CD4-positive, alpha-beta memory T cell (primary cell): ENCODE measurements around the gene PRXL2B. TPM values are rescaled to one million over a fixed set of nuclear protein-coding genes. Genes with fewer than 3 reads are reported as not detected.
"Not testable (repeated sequence)": the region's sequence is repeated elsewhere in the genome, so short reads cannot be mapped to it uniquely, and the experiment has no call there.

Experiments
- CTCF ChIA-PET: fragments of 350-600 bp; sonication (Branson Sonifier 250); formaldehyde crosslinking; loops from one replicate; lab custom pipeline; 2021; ENCODE audit warnings: inconsistent platforms; ENCODE audit not compliant: partially characterized antibody; lab: Charles Lee
- POLR2A ChIA-PET: fragments of 350-600 bp; sonication (Branson Sonifier 250); formaldehyde crosslinking; loops from one replicate; lab custom pipeline; 2021; ENCODE audit not compliant: partially characterized antibody; lab: Charles Lee
- DNase-seq, 5 donors: peaks; one replicate each; pipeline versions ENCODE4 v3.0.0 to v3.0.0-alpha.2; 2020 to 2022; ENCODE audit warnings: mixed read lengths in 1 of 5
- H3K27ac ChIP-seq: one replicate; pipeline ENCODE4 v1.7.0; 2013; ENCODE audit warnings: low read depth, low read length
- H3K27me3 ChIP-seq: 2 replicates; pipeline ENCODE4 v1.7.0; 2013; ENCODE audit warnings: mild to moderate bottlenecking, low read length, moderate library complexity; ENCODE audit not compliant: insufficient read depth
- H3K36me3 ChIP-seq: 2 replicates; pipeline ENCODE4 v1.7.0; 2013; ENCODE audit warnings: mild to moderate bottlenecking, low read length, moderate library complexity; ENCODE audit not compliant: insufficient read depth
- H3K4me1 ChIP-seq: 2 replicates; pipeline ENCODE4 v1.7.0; 2013; ENCODE audit warnings: mild to moderate bottlenecking, low read length, moderate library complexity; ENCODE audit not compliant: insufficient read depth
- H3K4me3 ChIP-seq, 2 donors: one replicate each; pipeline ENCODE4 v1.7.0; 2013; ENCODE audit warnings: low read length in 2 of 2, mild to moderate bottlenecking in 1 of 2
- H3K9me3 ChIP-seq, 2 donors: one replicate each; pipeline ENCODE4 v1.7.0; 2013; ENCODE audit warnings: low read length in 2 of 2, control low read depth in 1 of 2; ENCODE audit not compliant: control insufficient read depth in 1 of 2
- H3K27ac Mint-ChIP-seq, 7 donors: one replicate each; pipeline ENCODE4 v1.8.0; 2020 to 2021; ENCODE audit warnings: mixed read lengths in 7 of 7, mild to moderate bottlenecking in 6 of 7, inconsistent platforms in 3 of 7, moderate library complexity in 3 of 7
- H3K27me3 Mint-ChIP-seq, 2 donors: one replicate each; pipeline ENCODE4 v1.8.0; 2020 to 2021; ENCODE audit warnings: mixed read lengths in 2 of 2
- H3K36me3 Mint-ChIP-seq, 2 donors: one replicate each; pipeline ENCODE4 v1.8.0; 2020 to 2021; ENCODE audit warnings: mixed read lengths in 2 of 2, inconsistent platforms in 1 of 2, mild to moderate bottlenecking in 1 of 2
- H3K4me1 Mint-ChIP-seq, 4 donors: one replicate each; pipeline ENCODE4 v1.8.0; 2020 to 2021; ENCODE audit warnings: mixed read lengths in 4 of 4, mild to moderate bottlenecking in 1 of 4
- H3K4me3 Mint-ChIP-seq, 8 donors: one replicate each; pipeline ENCODE4 v1.8.0; 2020 to 2021; ENCODE audit warnings: mixed read lengths in 8 of 8, mild to moderate bottlenecking in 7 of 8, moderate library complexity in 6 of 8, inconsistent platforms in 3 of 8
- H3K9me3 Mint-ChIP-seq, 8 donors: one replicate each; pipeline ENCODE4 v1.8.0; 2020 to 2021; ENCODE audit warnings: mixed read lengths in 8 of 8, mild to moderate bottlenecking in 5 of 8, inconsistent platforms in 3 of 8, moderate library complexity in 1 of 8
- intact Hi-C: fragments of 100-400 bp; cut with micrococcal nuclease; formaldehyde crosslinking; loops from one replicate; pipeline ENCODE4 v1.15.1; 2023
- polyA plus RNA-seq, 2 donors: library from polyadenylated mRNA; unstranded; fragments of 300-500 nt; fragmentation: Illumina TruSeq; gene quantifications; one replicate each; pipeline ENCODE4 v1.2.3, GENCODE V29; 2021
- total RNA-seq, 2 experiments: library from RNA; stranded (reverse); gene quantifications; one replicate each; pipeline ENCODE4 v1.2.3, GENCODE V29; 2021

Gene PRXL2B
- total and polyA plus RNA-seq, 4 experiments from 2014 or later, result 21.4 to 27.2 (median 25.0) TPM

DNA sequence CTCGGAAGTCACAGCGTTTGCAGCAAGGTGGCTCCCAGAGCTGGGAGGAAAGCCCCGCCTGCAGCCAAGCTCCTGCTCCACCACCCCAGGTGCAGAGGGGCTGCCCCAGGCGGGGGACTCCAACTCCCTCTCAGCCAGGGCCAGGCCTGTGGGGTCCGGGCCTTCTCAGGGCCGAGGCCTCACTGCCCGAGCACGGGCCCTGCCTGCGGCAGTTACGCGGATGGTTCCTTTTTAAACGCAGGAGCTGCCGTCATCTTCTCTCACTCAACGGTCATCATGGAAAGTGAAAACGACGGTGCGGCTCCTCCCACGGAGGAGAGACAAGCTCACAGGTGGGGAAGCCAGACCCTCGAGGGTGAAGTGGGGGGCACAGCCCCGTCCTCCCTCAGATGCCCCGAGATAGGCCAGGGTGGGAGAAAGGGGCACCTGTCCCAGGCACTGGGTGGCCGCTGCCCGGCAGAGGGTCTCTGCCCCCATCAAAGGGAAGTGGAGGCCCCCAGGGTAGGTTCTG, 9.0 kb upstream of the PRXL2B start:
- H3K4me3 ChIP-seq, result peak overlapping the region; percentile 34 to 57
- not testable (repeated sequence) for H3K27me3 Mint-ChIP-seq, H3K9me3 ChIP-seq, H3K27me3 ChIP-seq, H3K36me3 Mint-ChIP-seq, H3K36me3 ChIP-seq
- DNase-seq, result peak; percentile 49 to 84 (median 54)
- ChIA-PET CTCF (interaction anchor here (0.9 to 2.7 kb wide), 6 partner anchors 8 to 162 kb away, joined by 3 to 16 read pairs (median 8); partner anchors contain the start of genes PRXL2B and TNFRSF14), POLR2A (interaction anchor here (0.6 to 5.4 kb wide), 11 partner anchors 9 to 383 kb away, joined by 3 to 145 read pairs (median 7); partner anchors contain the start of genes FAAP20, PANK4, PRXL2B and TNFRSF14)
- peak overlapping the region; percentile 99 for H3K27ac ChIP-seq
- intact Hi-C loops, result loop anchor here (1.0 to 2.0 kb wide), 3 partner anchors 9 to 51 kb away; partner anchors contain the start of genes PANK4, PRXL2B and TNFRSF14
- Mint-ChIP-seq H3K4me1 (peaks cover 24 to 65% (median 43%) of the 10 kb centered on the region in 4 donors), H3K27ac (peak overlapping the region; percentile 96 to 100 (median 98)), H3K4me3 (peak overlapping the region; percentile 66 to 88 (median 84)), H3K9me3 (peaks cover 0 to 11% (median 5%) of the 10 kb centered on the region in 8 donors)
- H3K4me1 ChIP-seq, result peaks cover 57% of the 10 kb centered on the region

DNA sequence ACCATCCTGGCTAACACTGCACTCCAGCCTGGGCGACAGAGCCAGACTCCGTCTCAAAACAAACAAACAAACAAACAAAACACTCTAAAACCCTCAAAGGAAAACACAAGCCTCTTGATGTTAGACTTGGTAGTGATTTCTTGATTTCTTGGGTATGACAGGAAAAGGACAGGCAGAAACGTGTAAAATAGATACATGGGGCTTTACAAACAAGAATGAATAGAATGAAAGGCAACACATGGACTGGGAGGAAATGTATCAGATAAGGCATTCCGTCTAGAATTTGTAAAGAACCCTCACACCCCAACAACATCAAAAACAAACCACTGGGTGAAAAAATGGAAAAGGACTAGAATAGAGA, 7.8 kb upstream of the PRXL2B start:
- no peak for DNase-seq
- Mint-ChIP-seq H3K27ac (peak overlapping the region; percentile 96 to 100 (median 98)), H3K27me3 (no peaks in the 10 kb centered on the region), H3K9me3 (peaks cover 0 to 2% (median 0%) of the 10 kb centered on the region in 8 donors), H3K4me1 (peaks cover 23 to 72% (median 47%) of the 10 kb centered on the region in 4 donors), H3K4me3 (peak overlapping the region; percentile 66 to 88 (median 84)), H3K36me3 (peaks cover 2 to 5% of the 10 kb centered on the region in 2 donors)
- Histone ChIP-seq H3K27ac (peak overlapping the region; percentile 99), H3K4me1 (peaks cover 65% of the 10 kb centered on the region), H3K27me3 (no peaks in the 10 kb centered on the region), H3K4me3 (peak overlapping the region; percentile 34 to 57), H3K36me3 (no peaks in the 10 kb centered on the region), H3K9me3 (no peaks in the 10 kb centered on the region)
- ChIA-PET POLR2A (interaction anchor here (0.7 to 5.4 kb wide), 9 partner anchors 8 to 384 kb away, joined by 4 to 145 read pairs (median 8); partner anchors contain the start of genes FAAP20, PANK4, PRXL2B and TNFRSF14), CTCF (interaction anchor here (1.7 to 2.7 kb wide), 3 partner anchors 23 to 163 kb away, joined by 4 to 14 read pairs (median 11); partner anchors contain the start of gene TNFRSF14)
- intact Hi-C loops, result loop anchor here (1.0 to 2.0 kb wide), 3 partner anchors 8 to 52 kb away; partner anchors contain the start of genes PANK4, PRXL2B and TNFRSF14

DNA sequence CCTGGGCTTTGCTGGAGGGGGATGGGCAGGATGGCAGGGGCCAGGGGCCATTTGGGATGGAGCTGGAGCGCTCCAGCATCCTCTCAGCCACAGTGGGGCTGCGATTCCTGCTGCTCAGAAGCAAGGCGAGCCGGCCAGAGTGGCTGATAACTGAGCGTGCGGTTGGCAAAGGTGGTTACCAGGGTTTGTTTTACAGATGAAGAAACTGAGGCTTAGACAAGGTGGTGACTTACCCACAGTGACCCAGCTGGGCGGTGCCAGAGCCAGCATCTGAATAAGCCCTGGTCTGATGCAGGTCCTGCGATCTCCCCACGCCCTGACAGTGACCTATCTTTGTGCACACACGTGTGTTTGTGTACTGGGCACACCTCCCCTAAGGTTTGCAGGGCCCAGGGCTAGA, 5.9 kb upstream of the PRXL2B start:
- DNase-seq, result no peak
- Histone ChIP-seq H3K4me1 (peaks cover 84% of the 10 kb centered on the region), H3K9me3 (no peaks in the 10 kb centered on the region), H3K27me3 (no peaks in the 10 kb centered on the region), H3K4me3 (no peak overlapping the region), H3K36me3 (no peaks in the 10 kb centered on the region), H3K27ac (no peak overlapping the region)
- ChIA-PET CTCF (interaction anchor here (0.8 to 1.0 kb wide), 3 partner anchors 24 to 54 kb away, joined by 3 to 4 read pairs (median 3); partner anchors contain the start of genes PANK4 and TNFRSF14), POLR2A (interaction anchor here (1.0 to 5.4 kb wide), 3 partner anchors 21 to 56 kb away, joined by 3 to 145 read pairs (median 3); partner anchors contain the start of gene TNFRSF14)
- intact Hi-C loops, result no loop called here
- Mint-ChIP-seq H3K27ac (peak overlapping the region in 6 of 7 donors; percentile 42 to 96 (median 72)), H3K4me1 (peaks cover 36 to 84% (median 61%) of the 10 kb centered on the region in 4 donors), H3K4me3 (peak overlapping the region in 1 of 8 donors; percentile 25), H3K36me3 (peaks cover 0 to 6% of the 10 kb centered on the region in 2 donors), H3K9me3 (no peaks in the 10 kb centered on the region), H3K27me3 (no peaks in the 10 kb centered on the region)

DNA sequence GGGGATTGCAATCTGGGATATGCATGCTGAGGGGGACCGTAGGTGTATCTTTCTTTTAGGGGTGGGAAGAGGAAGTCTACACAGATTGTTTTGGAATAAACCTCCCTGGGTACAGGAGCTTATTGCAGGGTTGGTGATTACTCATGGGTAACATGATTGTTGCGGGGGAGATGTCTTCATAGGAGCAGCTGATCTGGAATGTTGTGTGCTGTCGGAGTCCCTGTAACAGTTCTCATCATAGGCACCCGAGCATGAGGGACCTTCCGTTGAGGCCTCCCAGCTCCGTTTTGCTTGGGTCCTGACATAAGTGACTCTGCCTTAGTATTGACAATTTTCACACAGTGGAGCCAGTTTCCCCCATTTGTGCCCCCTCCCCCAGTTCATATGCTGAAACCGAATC, 4.2 kb upstream of the PRXL2B start:
- peaks cover 33 to 80% (median 55%) of the 10 kb centered on the region in 4 donors for H3K4me1 Mint-ChIP-seq

DNA sequence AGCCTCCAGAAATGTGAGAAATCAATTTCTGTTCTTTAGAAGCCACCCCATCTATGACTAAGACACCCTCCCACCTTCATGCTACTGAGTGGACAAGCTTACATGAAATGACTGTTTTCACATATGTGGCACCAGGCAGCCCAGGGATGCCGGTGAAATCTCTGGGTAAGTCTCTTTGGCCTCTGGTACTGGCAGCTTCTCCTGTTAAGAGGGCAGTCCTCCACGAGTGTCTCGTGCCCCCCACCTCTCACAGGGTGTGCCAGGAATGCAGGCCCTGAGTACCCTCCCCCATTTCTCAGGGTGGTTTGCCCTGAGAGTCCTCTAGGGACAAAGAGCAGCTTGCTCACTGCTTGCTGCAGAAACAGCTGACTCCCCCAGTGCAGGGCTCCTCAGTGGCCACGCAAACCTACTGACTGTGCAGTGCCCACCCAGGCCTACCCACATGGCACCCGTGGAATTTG, 3.2 kb upstream of the PRXL2B start:
- peak overlapping the region; percentile 92 to 99 (median 96) for H3K27ac Mint-ChIP-seq
- no peaks in the 10 kb centered on the region for H3K27me3 Mint-ChIP-seq
- peaks cover 0 to 8% of the 10 kb centered on the region in 2 donors for H3K36me3 Mint-ChIP-seq
- ChIA-PET CTCF (interaction anchor here (3.4 to 4.7 kb wide), 4 partner anchors 22 to 58 kb away, joined by 21 to 37 read pairs (median 29); partner anchors contain the start of genes PANK4 and TNFRSF14), POLR2A (interaction anchor here (1.1 to 7.1 kb wide), 9 partner anchors 20 to 354 kb away, joined by 3 to 189 read pairs (median 25); partner anchors contain the start of genes MORN1, PANK4, RER1 and TNFRSF14)
- Histone ChIP-seq H3K4me3 (no peak overlapping the region), H3K27ac (peak overlapping the region; percentile 90), H3K4me1 (peaks cover 68% of the 10 kb centered on the region), H3K36me3 (no peaks in the 10 kb centered on the region), H3K27me3 (no peaks in the 10 kb centered on the region), H3K9me3 (no peaks in the 10 kb centered on the region)
- peaks cover 33 to 74% (median 52%) of the 10 kb centered on the region in 4 donors for H3K4me1 Mint-ChIP-seq
- H3K4me3 Mint-ChIP-seq, result peak overlapping the region in 7 of 8 donors; percentile 70 to 96 (median 89)
- H3K9me3 Mint-ChIP-seq, result no peaks in the 10 kb centered on the region
- intact Hi-C loops, result no loop called here
- DNase-seq, result peak in 1 of 5 donors; percentile 37

More for the DNA sequence above, 4.2 kb upstream of the PRXL2B start:
- Mint-ChIP-seq H3K27me3 (no peaks in the 10 kb centered on the region), H3K4me3 (no peak overlapping the region), H3K9me3 (no peaks in the 10 kb centered on the region), H3K36me3 (peaks cover 0 to 8% of the 10 kb centered on the region in 2 donors), H3K27ac (peak overlapping the region; percentile 61 to 96 (median 80))
- peak in 1 of 5 donors; percentile 20 for DNase-seq
- ChIA-PET POLR2A (interaction anchor here (1.2 to 7.1 kb wide), 5 partner anchors 19 to 166 kb away, joined by 4 to 189 read pairs (median 79); partner anchors contain the start of genes PANK4 and TNFRSF14), CTCF (interaction anchor here (4.7 kb wide), 1 partner anchor 26 kb away, joined by 37 read pairs; the partner anchor contains the start of gene TNFRSF14)
- no peaks in the 10 kb centered on the region for H3K9me3 ChIP-seq
- peaks cover 71% of the 10 kb centered on the region for H3K4me1 ChIP-seq
- H3K36me3 ChIP-seq, result no peaks in the 10 kb centered on the region
- H3K27me3 ChIP-seq, result no peaks in the 10 kb centered on the region
- H3K27ac ChIP-seq, result no peak overlapping the region
- intact Hi-C loops, result no loop called here
- H3K4me3 ChIP-seq, result no peak overlapping the region

DNA sequence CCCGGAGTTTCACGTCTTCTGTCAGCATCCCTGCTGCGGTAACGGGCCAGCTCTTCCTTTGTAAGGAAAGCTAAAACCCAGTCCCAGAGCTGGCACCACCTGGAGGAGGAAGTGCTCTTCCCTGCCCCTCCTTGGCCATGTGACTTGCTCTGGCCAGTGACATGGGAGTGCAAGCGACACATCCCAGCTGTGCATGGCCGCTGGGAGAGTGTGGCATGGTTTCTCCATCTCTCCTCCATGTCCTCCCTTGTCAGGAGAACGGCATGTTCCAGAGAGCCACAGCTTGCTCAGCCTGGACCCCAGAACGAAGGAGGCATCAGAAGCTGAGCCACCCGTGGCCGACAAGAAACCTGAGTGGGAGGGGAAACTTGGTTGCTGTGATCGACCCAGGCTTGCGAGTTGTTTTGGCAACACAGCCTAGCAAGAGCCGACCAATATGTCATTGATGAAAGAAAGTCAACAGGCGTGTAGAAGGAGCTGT, 2.7 kb upstream of the PRXL2B start:
- ChIA-PET CTCF (interaction anchor here (0.9 to 4.7 kb wide), 5 partner anchors 23 to 170 kb away, joined by 3 to 37 read pairs (median 24); partner anchors contain the start of genes PANK4 and TNFRSF14), POLR2A (interaction anchor here (1.1 to 7.1 kb wide), 10 partner anchors 21 to 355 kb away, joined by 3 to 189 read pairs (median 29); partner anchors contain the start of genes HES5, MORN1, PANK4 and PEX10)
- DNase-seq, result peak; percentile 52 to 76 (median 62)
- Histone ChIP-seq H3K4me1 (peaks cover 62% of the 10 kb centered on the region), H3K36me3 (no peaks in the 10 kb centered on the region), H3K27me3 (no peaks in the 10 kb centered on the region), H3K9me3 (no peaks in the 10 kb centered on the region), H3K4me3 (peak overlapping the region; percentile 33 to 34), H3K27ac (peak overlapping the region; percentile 90)
- peak overlapping the region; percentile 92 to 99 (median 96) for H3K27ac Mint-ChIP-seq
- H3K9me3 Mint-ChIP-seq, result no peaks in the 10 kb centered on the region
- intact Hi-C loops, result no loop called here
- peaks cover 0 to 8% of the 10 kb centered on the region in 2 donors for H3K36me3 Mint-ChIP-seq
- H3K27me3 Mint-ChIP-seq, result no peaks in the 10 kb centered on the region
- H3K4me3 Mint-ChIP-seq, result peak overlapping the region; percentile 60 to 96 (median 89)
- H3K4me1 Mint-ChIP-seq, result peaks cover 29 to 69% (median 50%) of the 10 kb centered on the region in 4 donors
